ENCODE data around the gene C12orf57.

C12orf57 gene

GRCh38 chr12:6938353-6939190, 5.2 kb upstream of the C12orf57 start:
- no peak for DNase-seq

- no peak for DNase-seq
These were observed 4.7 kb upstream of the C12orf57 start for GRCh38 chr12:6939191-6939540.

DNA sequence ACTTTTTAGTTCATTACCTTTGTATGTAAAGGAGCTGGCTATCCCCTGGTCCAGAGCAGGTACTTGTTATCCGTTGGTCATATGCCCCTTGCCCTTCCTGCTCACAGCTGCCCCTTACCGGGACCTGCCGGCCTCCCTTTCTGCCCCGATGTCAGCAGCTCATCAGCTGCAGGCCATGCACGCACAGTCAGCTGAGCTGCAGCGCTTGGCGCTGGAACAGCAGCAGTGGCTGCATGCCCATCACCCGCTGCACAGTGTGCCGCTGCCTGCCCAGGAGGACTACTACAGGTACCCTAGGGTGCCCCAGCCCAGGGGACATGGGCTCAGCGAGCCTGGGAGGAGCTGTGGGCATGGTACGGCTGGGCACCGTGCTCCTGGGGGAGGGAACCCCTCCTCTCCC, 2.6 kb upstream of the C12orf57 start:
- no peak for DNase-seq

GRCh38 chr12:6941782-6942181, 2.0 kb upstream of the C12orf57 start:
- DNase-seq = no peak

DNA sequence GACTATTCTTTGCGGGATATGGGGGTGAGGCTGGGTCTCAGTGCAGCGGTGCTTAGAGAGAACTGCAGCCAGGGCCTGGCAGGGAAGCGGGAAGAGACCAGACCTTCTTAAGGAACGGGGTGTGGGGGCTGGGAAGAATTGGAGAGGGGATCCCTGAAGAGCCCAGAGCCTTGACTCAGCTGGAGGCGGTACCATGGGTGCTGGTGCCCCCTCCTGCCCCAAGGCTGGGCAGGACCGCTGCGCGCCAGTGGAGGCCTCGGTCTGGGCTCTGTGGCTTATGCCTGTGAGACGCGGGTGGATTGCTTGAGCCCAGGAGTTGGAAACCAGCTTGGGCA, 1.5 kb upstream of the C12orf57 start:
- DNase-seq = peak; percentile 50

- DNase-seq = peak; percentile 86
These were observed 467 bp upstream of the C12orf57 start for GRCh38 chr12:6943389-6943721.

DNA sequence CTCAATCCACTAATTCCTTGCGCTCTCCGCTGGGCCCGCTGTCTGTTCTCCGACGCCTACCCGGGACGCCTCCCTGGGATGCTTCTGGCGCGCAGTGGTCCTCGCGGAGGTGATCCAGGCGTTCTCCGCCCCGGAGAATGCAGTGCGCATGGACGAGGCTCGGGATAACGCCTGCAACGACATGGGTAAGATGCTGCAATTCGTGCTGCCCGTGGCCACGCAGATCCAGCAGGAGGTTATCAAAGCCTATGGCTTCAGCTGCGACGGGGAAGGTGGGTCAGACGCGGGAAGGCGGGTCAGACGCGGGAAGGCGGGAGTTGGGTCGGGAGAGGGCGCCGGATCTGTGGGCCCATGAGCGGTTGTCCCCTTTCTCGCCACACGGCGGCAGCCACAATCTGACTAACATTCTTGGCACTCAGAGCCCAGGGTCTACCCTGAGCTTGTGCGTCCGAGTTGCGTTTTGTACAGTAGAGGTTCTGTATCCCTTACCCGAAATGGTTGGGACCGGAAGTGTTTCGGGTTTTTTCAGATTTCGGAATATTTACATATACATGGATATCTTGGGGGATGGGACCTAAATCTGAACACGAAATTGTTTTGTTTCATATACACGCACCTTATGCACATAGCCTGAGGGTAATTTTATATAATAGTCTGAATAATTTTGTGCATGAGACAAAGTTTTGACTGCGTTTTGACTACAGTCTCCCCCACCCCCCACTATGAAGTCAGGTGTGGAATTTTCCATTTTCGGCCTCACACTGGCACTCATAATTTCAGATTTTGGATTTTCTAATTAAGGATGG, 762 bp downstream of the C12orf57 start:
- DNase-seq = peak; percentile 96

- no peak for DNase-seq
These were observed 1.8 kb downstream of the C12orf57 start for GRCh38 chr12:6945613-6946012.

GRCh38 chr12:6946033-6946919, 2.5 kb downstream of the C12orf57 start:
- DNase-seq = no peak

GRCh38 chr12:6946920-6947374, 3.1 kb downstream of the C12orf57 start:
- DNase-seq = no peak

DNA sequence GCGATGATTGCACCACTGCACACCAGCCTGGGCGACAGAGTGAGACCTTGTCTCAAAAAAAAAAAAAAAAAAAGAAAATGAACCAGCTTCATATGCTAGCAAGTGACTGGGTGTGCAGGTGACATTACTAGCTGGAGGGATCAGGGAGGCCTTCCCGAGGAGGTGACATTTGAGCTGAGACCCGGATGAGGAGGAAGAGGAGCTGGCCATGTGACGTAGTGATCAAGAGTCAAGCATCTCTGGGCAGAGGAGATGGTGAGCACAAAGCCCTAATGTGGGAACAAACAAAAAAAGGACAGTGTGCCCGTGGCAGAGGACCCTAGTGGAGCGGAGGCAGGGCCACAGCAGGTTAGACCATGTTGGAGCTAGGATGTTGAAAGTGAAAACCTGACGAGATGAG, 3.8 kb downstream of the C12orf57 start:
- peak; percentile 15 for DNase-seq

- peak; percentile 20 for DNase-seq
These were observed 5.2 kb downstream of the C12orf57 start for GRCh38 chr12:6948873-6949594.

DNA sequence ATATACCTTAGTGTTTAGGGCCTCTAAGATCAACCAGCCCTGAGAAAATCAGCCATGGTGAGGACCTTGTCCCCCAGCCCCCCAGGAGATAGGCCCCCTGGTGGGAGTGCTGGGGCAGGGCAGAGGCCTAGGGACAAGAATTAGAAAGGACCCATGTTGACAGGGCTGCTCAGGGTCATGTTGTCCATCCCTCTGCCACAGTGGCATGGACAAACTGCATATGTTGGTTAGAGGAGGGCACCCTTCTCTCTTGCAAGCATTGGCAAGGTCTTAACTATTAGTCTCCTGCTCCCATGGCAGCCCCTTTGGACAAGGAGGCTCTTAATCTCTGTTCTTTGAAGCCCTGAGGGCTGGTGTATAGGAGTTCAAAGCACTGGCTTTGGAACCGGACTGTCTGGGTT, 6.6 kb downstream of the C12orf57 start:
- peak; percentile 12 for DNase-seq

GRCh38 chr12:6950811-6951540, 7.2 kb downstream of the C12orf57 start, which contains the start of gene PTPN6:
Gene PTPN6, plus strand, starts transcription at chr12:6951356. Its CDS starts 157 bp downstream, at chr12:6951513.
- DNase-seq = peak; percentile 44

- peak; percentile 31 for DNase-seq
These were observed 7.8 kb downstream of the C12orf57 start for GRCh38 chr12:6951551-6952120.

DNA sequence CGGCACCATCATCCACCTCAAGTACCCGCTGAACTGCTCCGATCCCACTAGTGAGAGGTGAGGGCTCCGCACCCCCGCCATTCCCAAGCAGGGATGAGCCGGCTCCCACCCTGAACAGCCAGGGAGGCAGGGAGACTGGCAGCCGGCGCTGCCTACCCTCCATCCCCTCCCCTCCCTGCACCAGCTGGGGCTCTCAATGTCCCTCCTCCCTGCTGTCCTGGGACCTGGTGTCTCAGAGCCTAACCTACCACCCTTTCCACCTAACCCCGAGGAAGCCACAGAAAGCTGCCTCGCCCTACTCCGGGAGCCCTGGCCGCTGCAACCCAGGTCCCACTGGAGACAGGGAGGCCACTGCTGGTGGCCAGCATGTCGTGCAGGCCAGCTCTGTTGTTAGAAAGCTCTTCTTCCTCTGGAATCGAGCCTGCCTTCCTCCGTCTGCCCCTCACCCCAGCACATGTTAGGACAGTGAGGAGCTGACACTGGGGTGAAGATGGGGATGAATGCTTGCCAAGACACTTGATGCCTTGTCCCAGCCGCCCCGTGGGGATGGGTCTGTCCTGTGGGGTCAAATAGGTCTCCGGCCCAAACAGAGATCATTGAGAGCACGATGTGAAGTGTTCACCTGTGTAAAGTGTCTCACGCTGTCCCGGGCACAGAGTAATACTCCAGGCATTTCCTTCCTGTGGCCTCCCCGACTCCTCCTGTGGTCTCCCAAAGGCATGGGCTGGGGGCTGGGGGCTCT, 8.5 kb downstream of the C12orf57 start:
- DNase-seq = peak; percentile 39

DNA sequence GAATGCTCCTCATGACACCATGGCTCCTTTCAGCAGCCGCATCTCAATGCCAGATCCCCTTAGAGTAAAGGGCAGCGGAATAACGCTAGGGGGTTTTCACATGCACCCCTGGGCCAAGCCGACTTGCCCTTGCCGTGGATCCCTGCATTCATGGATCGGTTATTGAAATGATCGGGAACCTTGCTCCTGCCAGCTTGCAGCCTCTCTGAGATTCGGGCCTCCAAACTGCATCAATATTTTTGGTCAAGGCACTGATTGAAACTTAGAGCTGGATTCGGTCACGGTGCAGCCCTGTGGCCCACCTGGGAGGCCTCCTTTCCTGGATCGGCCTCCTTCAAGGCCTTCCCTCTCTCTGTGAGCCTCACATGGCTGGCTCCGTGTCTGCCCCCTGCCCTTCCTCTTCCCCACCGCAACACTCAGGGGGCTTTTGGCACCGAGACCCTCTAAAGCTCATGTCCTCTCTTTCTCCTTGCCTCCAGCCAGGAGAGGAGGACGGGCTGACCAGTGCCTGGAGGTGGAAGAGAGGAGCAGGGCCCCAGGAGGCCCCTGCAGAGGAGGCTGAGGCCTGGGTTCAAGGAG, 9.1 kb downstream of the C12orf57 start:
- peak; percentile 24 for DNase-seq

- DNase-seq = peak; percentile 90
These were observed 9.9 kb downstream of the C12orf57 start for GRCh38 chr12:6953442-6954315.

Data from left hindlimb (tissue), 1 donor.